Neural progenitor cell (in vitro differentiated cells): Measurements from ENCODE around the gene TLR4. TPM values are rescaled to one million over a fixed set of nuclear protein-coding genes. Genes with fewer than 3 reads are reported as not detected.

ENCODE experiments used
- DNase-seq: peaks from one replicate; pipeline ENCODE4 v3.0.0-alpha.2; 2016; ENCODE audit warnings: low spot score
- H2AFZ ChIP-seq: fragments of 200-600 bp; sonication (generic); replicated peaks from 2 replicates; pipeline ENCODE4 v1.6.1; 2016; ENCODE audit warnings: antibody characterized with exemption
- H3F3A ChIP-seq: fragments of 200-600 bp; sonication (generic); 2 replicates; pipeline ENCODE4 v1.6.1; 2016; ENCODE audit warnings: antibody characterized with exemption, low read depth
- H3K27ac ChIP-seq: fragments of 200-600 bp; sonication (generic); 2 replicates; pipeline ENCODE4 v1.5.1; 2016; ENCODE audit warnings: mild to moderate bottlenecking
- H3K27me3 ChIP-seq: fragments of 200-600 bp; sonication (generic); 2 replicates; pipeline ENCODE4 v1.6.1; 2016; ENCODE audit warnings: mild to moderate bottlenecking, moderate library complexity
- H3K36me3 ChIP-seq: fragments of 200-600 bp; sonication (generic); 2 replicates; pipeline ENCODE4 v1.5.1; 2016
- H3K4me1 ChIP-seq: fragments of 200-600 bp; sonication (generic); 2 replicates; pipeline ENCODE4 v1.6.1; 2016; ENCODE audit warnings: mixed run types
- H3K4me2 ChIP-seq: fragments of 200-600 bp; sonication (generic); 2 replicates; pipeline ENCODE4 v1.6.1; 2016
- H3K4me3 ChIP-seq: fragments of 200-600 bp; sonication (generic); 2 replicates; pipeline ENCODE4 v1.5.1; 2016
- H3K79me2 ChIP-seq: fragments of 200-600 bp; sonication (generic); 2 replicates; pipeline ENCODE4 v1.6.1; 2016; ENCODE audit warnings: low read depth
- H3K9ac ChIP-seq: fragments of 200-600 bp; sonication (generic); 2 replicates; pipeline ENCODE4 v1.6.1; 2016
- H3K9me3 ChIP-seq: fragments of 200-600 bp; sonication (generic); 2 replicates; pipeline ENCODE4 v1.5.1; 2016; ENCODE audit warnings: low read depth
- H4K20me1 ChIP-seq: fragments of 200-600 bp; sonication (generic); 2 replicates; pipeline ENCODE4 v1.6.1; 2016; ENCODE audit warnings: low read depth
- H3K27ac Mint-ChIP-seq: 3 replicates; pipeline ENCODE4 v1.8.0; 2021; ENCODE audit warnings: mixed read lengths
- H3K27me3 Mint-ChIP-seq: 2 replicates; pipeline ENCODE4 v1.8.0; 2022; ENCODE audit warnings: low read depth, mild to moderate bottlenecking, inconsistent platforms, moderate library complexity, mixed read lengths; ENCODE audit not compliant: insufficient read depth
- H3K36me3 Mint-ChIP-seq: 3 replicates; pipeline ENCODE4 v1.8.0; 2021; ENCODE audit warnings: mixed read lengths
- H3K4me1 Mint-ChIP-seq: 3 replicates; pipeline ENCODE4 v1.8.0; 2021; ENCODE audit warnings: mixed read lengths
- H3K4me3 Mint-ChIP-seq: 3 replicates; pipeline ENCODE4 v1.8.0; 2021; ENCODE audit warnings: mild to moderate bottlenecking, moderate library complexity, mixed read lengths
- H3K9me3 Mint-ChIP-seq: 3 replicates; pipeline ENCODE4 v1.8.0; 2020; ENCODE audit warnings: mixed read lengths
- CTCF ChIP-seq: fragments of 200-600 bp; sonication (generic); IDR thresholded peaks from 2 replicates; pipeline ENCODE4 v1.5.1; 2017; ENCODE audit warnings: antibody characterized with exemption, mild to moderate bottlenecking
- EZH2 ChIP-seq: fragments of 200-600 bp; sonication (generic); IDR thresholded peaks from 2 replicates; pipeline ENCODE4 v1.6.1; 2017; ENCODE audit warnings: antibody characterized with exemption, mild to moderate bottlenecking, moderate library complexity
- EZH2phosphoT487 ChIP-seq: fragments of 200-600 bp; sonication (generic); IDR thresholded peaks from 2 replicates; pipeline ENCODE4 v1.6.1; 2017; ENCODE audit warnings: antibody characterized with exemption
- total RNA-seq: library from RNA; depleted of rRNA; stranded (reverse); fragments of >200 nt; gene quantifications from 2 replicates; pipeline ENCODE4 v1.2.3, GENCODE V29; 2015; ENCODE audit warnings: low replicate concordance

Gene TLR4
- 0.22 and 0.24 TPM in 2 replicates for total RNA-seq

DNA sequence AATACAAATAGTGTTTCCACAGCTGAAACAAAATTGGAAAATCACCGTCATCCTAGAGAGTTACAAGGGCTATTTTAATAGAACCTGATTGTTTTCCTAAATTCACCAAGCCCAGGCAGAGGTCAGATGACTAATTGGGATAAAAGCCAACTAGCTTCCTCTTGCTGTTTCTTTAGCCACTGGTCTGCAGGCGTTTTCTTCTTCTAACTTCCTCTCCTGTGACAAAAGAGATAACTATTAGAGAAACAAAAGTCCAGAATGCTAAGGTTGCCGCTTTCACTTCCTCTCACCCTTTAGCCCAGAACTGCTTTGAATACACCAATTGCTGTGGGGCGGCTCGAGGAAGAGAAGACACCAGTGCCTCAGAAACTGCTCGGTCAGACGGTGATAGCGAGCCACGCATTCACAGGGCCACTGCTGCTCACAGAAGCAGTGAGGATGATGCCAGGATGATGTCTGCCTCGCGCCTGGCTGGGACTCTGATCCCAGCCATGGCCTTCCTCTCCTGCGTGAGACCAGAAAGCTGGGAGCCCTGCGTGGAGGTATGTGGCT is at the start of gene TLR4:
TLR4 (plus strand) TSS at position 380 of the 552 bp plus-strand sequence; CDS start at position 450, 70 bp downstream.
- H3K4me1 ChIP-seq: peaks cover 14% of the 10 kb centered on the region
- peak; percentile 17 for DNase-seq
- H3K4me3 Mint-ChIP-seq: peak within 1 kb of the TSS; percentile 55
- peak within 1 kb of the TSS; percentile 30 for H2AFZ ChIP-seq
- H3K36me3 Mint-ChIP-seq: no peaks in the 10 kb centered on the region
- H3F3A ChIP-seq: no peaks in the 10 kb centered on the region
- no peaks in the 10 kb centered on the region for H3K9me3 Mint-ChIP-seq
- H3K27ac Mint-ChIP-seq: peak within 1 kb of the TSS; percentile 88
- no peaks in the 10 kb centered on the region for H4K20me1 ChIP-seq
- TF ChIP-seq EZH2phosphoT487: no peak
- no peak for TF ChIP-seq EZH2
- no peak for TF ChIP-seq CTCF
- peaks cover 19% of the 10 kb centered on the region for H3K4me1 Mint-ChIP-seq
- H3K9me3 ChIP-seq: no peaks in the 10 kb centered on the region
- H3K27me3 Mint-ChIP-seq: no peaks in the 10 kb centered on the region
- H3K79me2 ChIP-seq: no peaks in the 10 kb centered on the region
- H3K27ac ChIP-seq: no peak within 1 kb of the TSS
- H3K36me3 ChIP-seq: no peaks in the 10 kb centered on the region
- no peaks in the 10 kb centered on the region for H3K27me3 ChIP-seq
- H3K9ac ChIP-seq: no peak within 1 kb of the TSS
- peak within 1 kb of the TSS; percentile 12 for H3K4me2 ChIP-seq
- no peak within 1 kb of the TSS for H3K4me3 ChIP-seq

GRCh38 chr9:117656002-117656401 is 48.2 kb upstream of the TLR4 start:
- Mint-ChIP-seq H3K27me3 (no peaks in the 10 kb centered on the region), H3K36me3 (no peaks in the 10 kb centered on the region), H3K27ac (no peak overlapping the region), H3K4me3 (no peak overlapping the region), H3K4me1 (no peaks in the 10 kb centered on the region), H3K9me3 (no peaks in the 10 kb centered on the region)
- no peaks in the 10 kb centered on the region for H3K9me3 ChIP-seq
- no peaks in the 10 kb centered on the region for H3K27me3 ChIP-seq
- no peak overlapping the region for H2AFZ ChIP-seq
- no peaks in the 10 kb centered on the region for H3K36me3 ChIP-seq
- no peak overlapping the region for H3K4me2 ChIP-seq
- no peaks in the 10 kb centered on the region for H3F3A ChIP-seq
- no peak overlapping the region for H3K4me3 ChIP-seq
- H3K4me1 ChIP-seq: no peaks in the 10 kb centered on the region
- no peak overlapping the region for H3K9ac ChIP-seq
- no peak for DNase-seq
- no peak overlapping the region for H3K27ac ChIP-seq
- H4K20me1 ChIP-seq: no peaks in the 10 kb centered on the region
- H3K79me2 ChIP-seq: no peaks in the 10 kb centered on the region
- TF ChIP-seq EZH2phosphoT487 (no peak), EZH2 (no peak), CTCF (no peak)

GRCh38 chr9:117662651-117663050 is 41.6 kb upstream of the TLR4 start:
- H3K27me3 ChIP-seq: no peaks in the 10 kb centered on the region
- H3K9me3 ChIP-seq: no peaks in the 10 kb centered on the region
- no peak overlapping the region for H3K4me2 ChIP-seq
- Mint-ChIP-seq H3K4me1 (no peaks in the 10 kb centered on the region), H3K36me3 (no peaks in the 10 kb centered on the region), H3K27me3 (no peaks in the 10 kb centered on the region), H3K27ac (no peak overlapping the region), H3K4me3 (no peak overlapping the region), H3K9me3 (peaks cover 2% of the 10 kb centered on the region)
- H3K36me3 ChIP-seq: no peaks in the 10 kb centered on the region
- H3K4me3 ChIP-seq: no peak overlapping the region
- no peaks in the 10 kb centered on the region for H3K4me1 ChIP-seq
- H3K79me2 ChIP-seq: no peaks in the 10 kb centered on the region
- no peak overlapping the region for H3K27ac ChIP-seq
- H2AFZ ChIP-seq: no peak overlapping the region
- DNase-seq: no peak
- no peaks in the 10 kb centered on the region for H4K20me1 ChIP-seq
- H3F3A ChIP-seq: no peaks in the 10 kb centered on the region
- H3K9ac ChIP-seq: no peak overlapping the region
- TF ChIP-seq EZH2 (no peak), EZH2phosphoT487 (no peak), CTCF (no peak)
